GM23338 (cell line): ENCODE measurements around the gene SLC39A10. TPM values are rescaled to one million over a fixed set of nuclear protein-coding genes. Genes with fewer than 3 reads are reported as not detected.

Source experiments
- ATAC-seq: fragments of 200-7000 bp; cut with Tn5 transposase; 3 replicates; pipeline ENCODE4 v1.9.1; 2020
- DNase-seq: peaks from one replicate; pipeline ENCODE4 v3.0.0-alpha.2; 2015; ENCODE audit warnings: low spot score
- H2AFZ ChIP-seq: fragments of 200-600 bp; sonication (generic); 2 replicates; pipeline ENCODE4 v1.8.0; 2016; ENCODE audit warnings: antibody characterized with exemption, mild to moderate bottlenecking, moderate library complexity
- H3F3A ChIP-seq: fragments of 200-600 bp; sonication (generic); replicated peaks from 2 replicates; pipeline ENCODE4 v1.8.0; 2017; ENCODE audit warnings: antibody characterized with exemption, mixed run types, low read depth
- H3K27ac ChIP-seq: fragments of 200-600 bp; sonication (generic); 2 replicates; pipeline ENCODE4 v1.6.1; 2016; ENCODE audit warnings: low read depth
- H3K27me3 ChIP-seq: fragments of 200-600 bp; sonication (generic); 2 replicates; pipeline ENCODE4 v1.8.0; 2016; ENCODE audit warnings: mild to moderate bottlenecking, mixed run types, moderate library complexity; ENCODE audit not compliant: insufficient read depth
- H3K36me3 ChIP-seq: fragments of 200-600 bp; sonication (generic); 2 replicates; pipeline ENCODE4 v1.8.0; 2016; ENCODE audit warnings: mild to moderate bottlenecking; ENCODE audit not compliant: insufficient read depth
- H3K4me1 ChIP-seq: fragments of 200-600 bp; sonication (generic); 2 replicates; pipeline ENCODE4 v1.8.0; 2016; ENCODE audit warnings: mild to moderate bottlenecking, moderate library complexity; ENCODE audit not compliant: insufficient read depth
- H3K4me2 ChIP-seq: fragments of 200-600 bp; sonication (generic); 2 replicates; pipeline ENCODE4 v1.7.1; 2017; ENCODE audit warnings: mixed run types
- H3K4me3 ChIP-seq: fragments of 200-600 bp; sonication (generic); 2 replicates; pipeline ENCODE4 v1.6.1; 2016; ENCODE audit warnings: mixed run types
- H3K79me2 ChIP-seq: fragments of 200-600 bp; sonication (generic); replicated peaks from 2 replicates; pipeline ENCODE4 v1.8.0; 2017; ENCODE audit warnings: mild to moderate bottlenecking; ENCODE audit not compliant: insufficient read depth
- H3K9me2 ChIP-seq: fragments of 200-600 bp; sonication (generic); 2 replicates; pipeline ENCODE4 v1.8.0; 2017; ENCODE audit not compliant: insufficient read depth
- H4K20me1 ChIP-seq: fragments of 200-600 bp; sonication (generic); replicated peaks from 2 replicates; pipeline ENCODE4 v1.8.0; 2017; ENCODE audit warnings: mild to moderate bottlenecking; ENCODE audit not compliant: insufficient read depth
- H3K27ac Mint-ChIP-seq: 2 replicates; pipeline ENCODE4 v1.8.0; 2020; ENCODE audit warnings: inconsistent platforms, mild to moderate bottlenecking, moderate library complexity, mixed read lengths
- H3K27me3 Mint-ChIP-seq: 3 replicates; pipeline ENCODE4 v1.8.0; 2022; ENCODE audit warnings: low read depth, mild to moderate bottlenecking, moderate library complexity, mixed read lengths, inconsistent platforms; ENCODE audit not compliant: insufficient read depth, poor library complexity
- H3K36me3 Mint-ChIP-seq: 3 replicates; pipeline ENCODE4 v1.8.0; 2021; ENCODE audit warnings: low read depth, mild to moderate bottlenecking, inconsistent platforms, moderate library complexity, mixed read lengths
- H3K4me1 Mint-ChIP-seq: 3 replicates; pipeline ENCODE4 v1.8.0; 2020; ENCODE audit warnings: mild to moderate bottlenecking, inconsistent platforms, mixed read lengths
- H3K4me3 Mint-ChIP-seq: 3 replicates; pipeline ENCODE4 v1.8.0; 2021; ENCODE audit warnings: moderate library complexity, mild to moderate bottlenecking, inconsistent platforms, mixed read lengths
- H3K9me3 Mint-ChIP-seq: 3 replicates; pipeline ENCODE4 v1.8.0; 2020; ENCODE audit warnings: moderate library complexity, mild to moderate bottlenecking, inconsistent platforms, mixed read lengths
- CREB1 ChIP-seq: fragments of 250-450 bp; sonication (Bioruptor Pico); IDR thresholded peaks from 2 replicates; pipeline ENCODE4 v1.5.0; 2020; ENCODE audit warnings: low read depth, mild to moderate bottlenecking, moderate library complexity
- CTCF ChIP-seq, 2 experiments: fragments of 200-600 bp in 1 of 2; sonication (generic) in 1 of 2; conservative IDR thresholded peaks; 2 replicates each; pipeline versions ENCODE4 v1.5.1 to v1.6.1; 2016 to 2017; ENCODE audit warnings: antibody characterized with exemption in 2 of 2, low read depth in 2 of 2, mild to moderate bottlenecking in 2 of 2, moderate library complexity in 1 of 2
- ETS1 ChIP-seq: IDR thresholded peaks from 2 replicates; pipeline ENCODE4 v1.6.1; 2016; ENCODE audit warnings: antibody characterized with exemption
- EZH2phosphoT487 ChIP-seq: fragments of 200-600 bp; sonication (generic); IDR thresholded peaks from one replicate; pipeline ENCODE4 v1.8.1; 2018; ENCODE audit warnings: antibody characterized with exemption; ENCODE audit not compliant: unreplicated experiment
- JUNB ChIP-seq: IDR thresholded peaks from one replicate; pipeline ENCODE4 v1.6.1; 2016; ENCODE audit warnings: antibody characterized with exemption; ENCODE audit not compliant: unreplicated experiment
- NANOG ChIP-seq: IDR thresholded peaks from 2 replicates; pipeline ENCODE4 v1.6.1; 2016; ENCODE audit warnings: antibody characterized with exemption, borderline replicate concordance
- POLR2AphosphoS5 ChIP-seq: IDR thresholded peaks from 2 replicates; pipeline ENCODE4 v1.6.1; 2016; ENCODE audit warnings: antibody characterized with exemption, low read depth
- REST ChIP-seq: IDR thresholded peaks from one replicate; pipeline ENCODE4 v1.6.1; 2018; ENCODE audit warnings: antibody characterized with exemption; ENCODE audit not compliant: unreplicated experiment
- STAT1 ChIP-seq: IDR thresholded peaks from one replicate; pipeline ENCODE4 v1.6.1; 2016; ENCODE audit warnings: antibody characterized with exemption; ENCODE audit not compliant: unreplicated experiment
- ZNF114 ChIP-seq: fragments of 250-450 bp; sonication (Bioruptor Pico); IDR thresholded peaks from 2 replicates; pipeline ENCODE4 v1.5.0; 2020; ENCODE audit warnings: mild to moderate bottlenecking, moderate library complexity
- ZNF331 ChIP-seq: fragments of 250-450 bp; sonication (Bioruptor Pico); IDR thresholded peaks from 2 replicates; pipeline ENCODE4 v1.5.0; 2020; ENCODE audit warnings: low read depth, mild to moderate bottlenecking, moderate library complexity
- ZNF462 ChIP-seq: fragments of 250-450 bp; sonication (Bioruptor Pico); IDR thresholded peaks from 2 replicates; pipeline ENCODE4 v1.5.0; 2020; ENCODE audit warnings: mild to moderate bottlenecking, moderate library complexity
- polyA plus RNA-seq: library from polyadenylated mRNA; unstranded; fragments of >200 nt; fragmentation: Nextera tagmentation; extraction: Ambion mirVana; gene quantifications from 2 replicates; pipeline ENCODE4 v1.2.1, GENCODE V29; 2016
- total RNA-seq: library from RNA; depleted of rRNA; stranded (reverse); fragments of >200 nt; shearing (Covaris generic); gene quantifications from 2 replicates; pipeline ENCODE4 v1.2.3, GENCODE V29; 2014

The SLC39A10 gene
- total and polyA plus RNA-seq, 2 experiments from 2014 or later, result 261 to 356 TPM

- TF ChIP-seq ZNF331 (CRISPR knock-in tag) (no peak), REST (no peak)
These were observed 7.3 kb upstream of the SLC39A10 start (continued) for GRCh38 chr2:195649629-195650190.

GRCh38 chr2:195651046-195651445 is 6.0 kb upstream of the SLC39A10 start:
- Mint-ChIP-seq H3K4me3 (no peak overlapping the region; the same call in 2 of the 3 replicates), H3K4me1 (peaks cover 17% of the 10 kb centered on the region), H3K27ac (no peak overlapping the region), H3K9me3 (no peaks in the 10 kb centered on the region; the same call in 2 of the 3 replicates), H3K36me3 (peaks cover 10% of the 10 kb centered on the region), H3K27me3 (peaks cover 4% of the 10 kb centered on the region)
- peaks cover 23% of the 10 kb centered on the region for H3K4me1 ChIP-seq
- H3K79me2 ChIP-seq, result peaks cover 46% of the 10 kb centered on the region
- H2AFZ ChIP-seq, result no peak overlapping the region
- no peak overlapping the region for H3K4me2 ChIP-seq
- no peak overlapping the region for H3K4me3 ChIP-seq
- no peaks in the 10 kb centered on the region for H3K36me3 ChIP-seq
- H3K27ac ChIP-seq, result 0 out of 2 replicates have a peak overlapping the region, but pooled peaks have one; percentile 7
- H3K27me3 ChIP-seq, result no peaks in the 10 kb centered on the region
- H3F3A ChIP-seq, result no peaks in the 10 kb centered on the region
- ATAC-seq (no peak), DNase-seq (no peak)
- H4K20me1 ChIP-seq, result no peaks in the 10 kb centered on the region
- no peaks in the 10 kb centered on the region for H3K9me2 ChIP-seq
- no peak for TF ChIP-seq STAT1
- no peak for TF ChIP-seq EZH2phosphoT487
- no peak for TF ChIP-seq CREB1 (CRISPR knock-in tag)
- TF ChIP-seq NANOG, result no peak
- no peak for TF ChIP-seq JUNB
- TF ChIP-seq ETS1, result no peak
- no peak for TF ChIP-seq ZNF331 (CRISPR knock-in tag)
- TF ChIP-seq ZNF462 (CRISPR knock-in tag), result no peak
- TF ChIP-seq ZNF114 (CRISPR knock-in tag), result no peak
- no peak for TF ChIP-seq CTCF (conservative IDR thresholded peaks at IDR 0.05; ENCODE audit: low read depth in 2 of 2)
- TF ChIP-seq POLR2AphosphoS5, result no peak
